SIG-M5 treated with dmso at 0.1 percent for 504 hours (cell line): Measurements from ENCODE around the gene B4GALT2.

Source experiments
- DNase-seq: peaks from one replicate; lab custom pipeline; 2025; ENCODE audit not compliant: unreplicated experiment; lab: John Stamatoyannopoulos, UW

Gene B4GALT2

DNA sequence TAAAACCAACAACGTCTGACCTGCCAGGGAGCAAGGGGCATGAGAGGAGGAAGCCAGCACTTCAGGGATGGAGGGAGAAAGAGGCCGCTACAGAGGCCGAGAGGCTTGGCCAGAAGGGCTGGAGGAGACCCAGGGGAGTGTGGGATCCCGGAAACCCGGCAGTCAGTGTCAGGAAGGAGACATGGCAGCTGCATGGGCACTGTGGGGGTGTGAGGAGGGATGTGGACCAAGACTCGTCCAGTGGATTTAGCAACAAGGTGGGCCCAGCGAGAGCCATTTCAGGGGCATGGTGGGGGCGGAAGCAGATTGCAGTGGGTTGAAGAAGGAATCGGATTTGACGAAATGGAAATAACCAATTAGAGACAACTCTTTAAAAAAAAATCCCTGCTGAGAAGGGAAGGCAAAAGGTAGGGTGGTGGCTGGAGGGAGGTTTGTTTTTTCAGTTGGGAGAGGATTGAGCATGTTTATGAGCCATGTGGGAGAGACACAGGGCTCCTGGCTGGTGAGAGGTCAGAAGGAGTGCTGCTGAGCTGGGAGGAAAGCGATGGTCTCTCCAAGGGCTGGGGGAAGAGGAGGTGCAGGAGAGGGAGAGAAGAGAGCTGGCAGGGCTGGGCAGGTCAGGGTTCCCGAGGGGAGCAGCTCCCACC is 4.4 kb downstream of the B4GALT2 start:
- no peak for DNase-seq

DNA sequence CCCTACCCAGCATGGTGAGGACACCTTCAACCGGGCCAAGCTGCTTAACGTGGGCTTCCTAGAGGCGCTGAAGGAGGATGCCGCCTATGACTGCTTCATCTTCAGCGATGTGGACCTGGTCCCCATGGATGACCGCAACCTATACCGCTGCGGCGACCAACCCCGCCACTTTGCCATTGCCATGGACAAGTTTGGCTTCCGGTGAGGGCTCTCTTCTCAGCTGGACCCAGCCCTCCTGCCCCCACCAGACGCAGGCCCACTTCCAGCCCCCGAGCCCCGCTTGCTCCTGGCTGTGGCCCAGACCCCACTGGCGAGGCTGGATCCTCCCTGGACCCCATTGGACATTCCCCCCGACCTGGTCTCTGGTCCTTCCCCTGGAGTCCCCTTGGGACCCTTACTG is 5.8 kb downstream of the B4GALT2 start:
- no peak for DNase-seq

DNA sequence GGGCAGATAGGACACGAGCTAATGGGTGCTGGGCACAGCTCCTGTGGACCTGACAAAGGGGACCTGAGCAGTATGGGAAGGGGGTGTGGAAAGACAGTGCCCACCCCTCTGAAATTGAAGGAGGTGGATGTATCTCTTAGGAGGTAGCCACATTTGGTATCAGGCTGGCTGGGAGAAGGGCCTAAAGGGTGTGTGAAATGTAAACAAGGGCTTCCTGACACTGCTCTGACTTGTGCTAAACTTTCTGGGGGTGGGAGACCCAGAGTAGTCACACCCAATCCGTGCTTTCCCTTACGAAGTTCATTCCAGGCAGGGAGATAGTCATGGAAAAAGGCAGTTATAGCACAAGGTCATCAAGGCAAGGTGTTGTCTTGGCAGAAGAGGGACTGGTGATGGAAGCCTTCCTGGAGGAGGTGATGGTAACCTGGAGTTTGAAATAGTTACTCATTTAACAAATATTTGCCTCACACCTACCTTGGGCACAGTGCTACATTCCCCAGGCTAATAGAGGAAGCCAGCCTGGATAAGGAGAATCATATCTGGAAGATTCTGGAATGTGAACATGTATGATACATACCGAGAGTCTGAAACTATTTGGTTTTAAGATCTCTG is 7.1 kb downstream of the B4GALT2 start:
- no peak for DNase-seq

DNA sequence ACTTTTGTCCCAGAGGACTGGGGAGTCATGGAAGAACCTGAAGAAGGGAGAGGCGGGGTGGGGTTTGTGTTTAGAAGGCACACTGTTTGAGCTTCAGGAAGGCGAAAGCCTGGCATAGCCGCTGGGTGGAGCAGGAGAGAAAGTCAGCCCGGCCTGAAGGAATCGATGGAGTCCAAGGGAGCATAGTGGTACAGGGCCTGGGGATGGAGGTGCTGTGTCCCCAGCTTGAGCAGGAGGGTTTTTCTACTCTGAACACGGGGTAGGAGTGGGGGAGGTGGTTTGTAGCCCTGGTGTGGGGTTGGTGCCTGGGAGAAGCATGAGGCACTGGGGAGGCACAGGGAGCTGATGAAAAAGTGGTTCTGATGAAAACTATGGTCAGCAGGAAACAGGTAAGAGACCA is 7.7 kb downstream of the B4GALT2 start:
- no peak for DNase-seq

DNA sequence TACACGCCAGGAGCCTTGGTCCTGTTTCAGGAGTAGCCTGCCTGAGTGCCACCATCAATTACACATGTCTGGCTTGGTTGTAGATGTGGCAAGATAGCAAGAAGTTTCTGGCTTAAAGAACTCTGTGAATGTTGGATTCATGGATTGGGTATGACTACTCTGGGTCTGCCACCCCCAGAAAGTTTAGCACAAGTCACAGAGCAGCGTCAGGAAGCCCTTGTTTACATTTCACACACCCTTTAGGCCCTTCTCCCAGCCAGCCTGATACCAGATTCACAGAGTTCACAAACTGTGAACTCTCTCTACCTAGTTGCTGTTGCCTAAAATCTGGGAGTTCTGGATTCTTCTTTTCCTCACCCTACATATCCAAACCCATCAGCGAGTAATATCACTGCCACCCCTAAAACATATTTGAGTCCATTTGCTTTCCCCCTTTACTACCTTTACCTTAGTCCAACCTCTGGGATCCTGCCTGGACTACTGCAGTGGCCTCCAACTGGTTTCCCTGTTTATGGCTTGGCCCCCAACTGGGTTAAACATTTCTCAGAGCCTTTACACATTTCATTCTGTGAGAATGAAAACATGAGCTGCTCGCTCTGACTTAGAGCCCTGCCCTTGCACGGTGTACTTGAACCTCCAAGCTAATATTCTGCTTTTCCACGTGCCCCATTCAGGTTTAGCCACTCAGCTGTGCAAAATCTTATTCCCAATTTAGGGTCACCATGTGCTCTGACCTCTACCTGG is 8.3 kb downstream of the B4GALT2 start:
- no peak for DNase-seq

DNA sequence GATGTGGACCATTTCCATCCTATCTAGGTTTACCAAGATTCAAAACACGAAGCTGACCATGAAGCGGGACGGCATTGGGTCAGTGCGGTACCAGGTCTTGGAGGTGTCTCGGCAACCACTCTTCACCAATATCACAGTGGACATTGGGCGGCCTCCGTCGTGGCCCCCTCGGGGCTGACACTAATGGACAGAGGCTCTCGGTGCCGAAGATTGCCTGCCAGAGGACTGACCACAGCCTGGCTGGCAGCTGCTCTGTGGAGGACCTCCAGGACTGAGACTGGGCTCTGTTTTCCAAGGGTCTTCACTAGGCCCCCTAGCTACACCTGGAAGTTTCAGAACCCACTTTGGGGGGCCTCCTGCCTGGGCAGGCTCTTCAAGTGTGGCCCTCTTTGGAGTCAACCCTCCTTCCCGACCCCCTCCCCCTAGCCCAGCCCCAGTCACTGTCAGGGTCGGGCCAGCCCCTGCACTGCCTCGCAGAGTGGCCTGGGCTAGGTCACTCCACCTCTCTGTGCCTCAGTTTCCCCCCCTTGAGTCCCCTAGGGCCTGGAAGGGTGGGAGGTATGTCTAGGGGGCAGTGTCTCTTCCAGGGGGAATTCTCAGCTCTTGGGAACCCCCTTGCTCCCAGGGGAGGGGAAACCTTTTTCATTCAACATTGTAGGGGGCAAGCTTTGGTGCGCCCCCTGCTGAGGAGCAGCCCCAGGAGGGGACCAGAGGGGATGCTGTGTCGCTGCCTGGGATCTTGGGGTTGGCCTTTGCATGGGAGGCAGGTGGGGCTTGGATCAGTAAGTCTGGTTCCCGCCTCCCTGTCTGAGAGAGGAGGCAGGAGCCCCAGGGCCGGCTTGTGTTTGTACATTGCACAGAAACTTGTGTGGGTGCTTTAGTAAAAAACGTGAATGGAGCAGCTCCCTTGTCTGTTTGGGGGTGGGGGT is 11.5 kb downstream of the B4GALT2 start:
- no peak for DNase-seq

DNA sequence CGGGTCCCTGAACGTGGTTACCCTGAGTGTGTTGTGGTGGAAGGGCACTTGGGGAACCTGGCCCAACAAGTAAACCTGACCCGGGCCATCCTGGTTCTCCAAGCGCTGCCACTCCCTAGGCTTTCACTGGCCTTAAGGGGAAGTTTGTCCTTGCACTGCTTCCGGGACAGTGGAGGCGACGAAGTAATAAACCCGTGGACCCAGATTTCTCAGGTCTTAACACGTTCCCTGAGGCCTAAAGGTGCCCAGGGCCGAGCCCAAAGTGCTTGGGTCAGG is 12.1 kb downstream of the B4GALT2 start:
- DNase-seq: no peak

DNA sequence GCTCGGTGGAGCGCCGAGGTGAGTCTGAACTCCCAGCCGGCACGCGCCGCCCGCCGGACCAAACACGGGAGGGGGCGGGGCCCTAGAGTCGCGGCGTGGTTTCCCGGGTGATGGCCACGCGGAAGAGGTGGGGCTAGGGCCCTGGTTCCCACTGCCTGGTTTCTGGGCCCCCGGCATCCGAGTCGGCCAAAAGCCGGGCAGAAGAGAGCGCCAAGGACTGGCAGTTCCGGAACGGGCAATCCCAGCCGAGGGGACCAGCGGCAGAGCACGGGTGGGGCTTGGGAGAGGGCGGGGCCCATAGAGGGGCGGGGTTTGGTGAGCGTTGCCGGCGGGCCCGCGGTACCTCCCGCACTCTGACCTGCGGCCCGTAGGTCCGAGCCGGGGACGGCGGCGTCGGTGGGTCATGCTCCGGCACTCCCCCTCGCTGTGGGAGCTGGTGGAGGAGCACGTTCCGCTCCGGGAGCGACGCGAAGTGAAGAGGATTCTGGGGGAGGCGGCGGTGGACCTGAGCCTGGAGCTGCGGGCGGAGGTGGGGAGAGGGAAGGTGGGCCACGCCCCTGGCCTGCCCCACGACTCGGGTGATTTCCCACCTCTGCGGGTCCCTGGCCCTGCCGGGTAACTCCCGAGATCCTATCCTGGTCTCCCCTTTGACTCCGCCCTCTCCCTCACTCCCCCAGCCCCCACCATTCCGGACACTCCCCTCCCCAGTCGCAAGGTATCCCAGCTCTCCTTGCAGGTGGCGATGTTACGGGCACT is 12.6 kb downstream of the B4GALT2 start, which contains the start of gene CCDC24:
TSS of gene CCDC24 (plus strand) at position 124 of the 756 bp plus-strand sequence. CDS start at position 404, 280 bp downstream.
- peak; percentile 83 for DNase-seq

DNA sequence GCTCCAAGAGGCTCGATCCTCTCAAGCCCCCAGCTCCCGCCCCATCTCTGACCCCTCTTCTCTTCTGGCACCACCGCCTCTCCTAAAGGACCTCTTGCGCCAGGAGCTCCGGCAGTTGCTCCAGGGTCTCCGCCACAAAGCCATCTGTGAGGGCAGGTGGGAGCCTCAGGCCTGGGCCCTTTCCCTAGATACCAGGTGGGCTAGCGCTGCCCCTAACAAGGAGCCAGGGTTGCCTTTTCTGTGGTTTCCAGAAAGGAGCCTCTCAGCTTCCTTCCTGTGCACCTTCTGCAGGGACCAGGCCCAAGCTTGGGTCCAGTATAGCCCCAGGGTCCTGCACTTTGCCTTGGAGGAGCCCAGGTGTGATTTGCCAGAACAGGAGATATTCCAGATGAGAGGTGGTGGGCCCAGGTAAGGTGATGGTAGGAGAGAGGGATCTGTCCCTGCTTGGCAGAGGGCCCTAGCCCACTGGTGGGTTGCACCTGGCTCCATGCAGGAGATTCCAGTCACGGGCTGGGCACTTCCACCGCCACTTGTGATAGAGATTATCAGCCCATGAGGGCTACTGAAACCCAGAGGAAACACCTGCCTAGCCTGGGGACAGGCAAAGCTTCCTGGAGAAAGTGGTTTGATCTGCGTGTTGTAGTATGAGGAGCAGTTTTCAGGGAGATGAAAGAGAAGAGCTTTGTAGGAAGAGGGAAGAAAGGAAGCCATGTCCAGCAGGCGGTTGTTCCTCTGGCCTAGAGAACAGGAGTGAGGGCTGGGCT is 13.4 kb downstream of the B4GALT2 start:
- DNase-seq: no peak

DNA sequence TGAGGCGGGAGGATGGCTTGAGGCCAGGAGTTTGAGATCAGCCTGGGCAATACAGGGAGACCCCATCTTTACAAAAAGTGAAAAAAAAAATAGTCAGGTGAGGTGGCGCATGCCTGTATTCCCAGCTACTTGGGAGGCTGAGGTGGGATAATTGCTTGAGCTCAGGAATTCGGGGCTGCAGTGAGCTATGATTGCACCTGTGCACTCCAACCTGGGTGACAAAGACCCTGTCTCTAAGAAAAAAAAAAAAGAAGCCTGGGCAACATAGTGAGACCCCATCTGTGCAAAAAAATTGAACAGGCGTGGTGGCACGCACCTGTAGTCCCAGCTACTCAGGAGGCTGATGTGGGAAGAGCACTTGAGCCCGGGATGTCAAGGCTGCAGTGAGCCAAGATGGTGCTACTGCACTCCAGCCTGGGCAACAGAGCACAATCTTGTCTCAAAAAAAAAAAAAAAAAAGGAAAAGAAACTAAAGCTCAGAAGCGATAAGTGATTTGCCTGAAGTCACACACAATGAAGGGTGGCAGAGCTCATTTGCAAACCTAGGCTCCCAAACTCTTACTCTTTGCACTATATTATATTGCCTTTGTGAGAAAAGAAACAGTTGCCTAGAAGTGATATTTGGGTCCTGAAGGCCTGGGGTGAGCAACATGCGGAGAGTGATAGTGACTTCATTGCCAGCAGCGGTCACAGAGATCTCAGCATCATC is 14.3 kb downstream of the B4GALT2 start:
- no peak for DNase-seq

DNA sequence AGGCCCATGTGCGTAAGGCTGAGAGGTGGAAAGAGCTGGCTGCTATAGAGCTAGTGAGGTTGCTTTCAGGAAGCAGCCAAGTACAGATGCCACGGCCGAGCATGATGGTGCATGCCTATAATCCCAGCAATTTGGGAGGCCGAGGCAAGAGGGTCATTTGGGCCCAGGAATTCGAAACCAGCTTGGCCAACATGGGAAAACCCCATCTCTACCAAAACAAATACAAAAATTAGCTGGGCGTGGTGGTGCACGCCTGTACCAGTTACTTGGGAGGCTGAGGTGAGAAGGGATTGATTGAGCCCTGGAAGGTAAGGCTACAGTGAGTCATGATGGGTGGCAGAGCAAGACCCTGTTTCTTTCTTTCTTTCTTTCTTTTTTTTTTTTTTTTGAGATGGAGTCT is 15.1 kb downstream of the B4GALT2 start:
- no peak for DNase-seq

DNA sequence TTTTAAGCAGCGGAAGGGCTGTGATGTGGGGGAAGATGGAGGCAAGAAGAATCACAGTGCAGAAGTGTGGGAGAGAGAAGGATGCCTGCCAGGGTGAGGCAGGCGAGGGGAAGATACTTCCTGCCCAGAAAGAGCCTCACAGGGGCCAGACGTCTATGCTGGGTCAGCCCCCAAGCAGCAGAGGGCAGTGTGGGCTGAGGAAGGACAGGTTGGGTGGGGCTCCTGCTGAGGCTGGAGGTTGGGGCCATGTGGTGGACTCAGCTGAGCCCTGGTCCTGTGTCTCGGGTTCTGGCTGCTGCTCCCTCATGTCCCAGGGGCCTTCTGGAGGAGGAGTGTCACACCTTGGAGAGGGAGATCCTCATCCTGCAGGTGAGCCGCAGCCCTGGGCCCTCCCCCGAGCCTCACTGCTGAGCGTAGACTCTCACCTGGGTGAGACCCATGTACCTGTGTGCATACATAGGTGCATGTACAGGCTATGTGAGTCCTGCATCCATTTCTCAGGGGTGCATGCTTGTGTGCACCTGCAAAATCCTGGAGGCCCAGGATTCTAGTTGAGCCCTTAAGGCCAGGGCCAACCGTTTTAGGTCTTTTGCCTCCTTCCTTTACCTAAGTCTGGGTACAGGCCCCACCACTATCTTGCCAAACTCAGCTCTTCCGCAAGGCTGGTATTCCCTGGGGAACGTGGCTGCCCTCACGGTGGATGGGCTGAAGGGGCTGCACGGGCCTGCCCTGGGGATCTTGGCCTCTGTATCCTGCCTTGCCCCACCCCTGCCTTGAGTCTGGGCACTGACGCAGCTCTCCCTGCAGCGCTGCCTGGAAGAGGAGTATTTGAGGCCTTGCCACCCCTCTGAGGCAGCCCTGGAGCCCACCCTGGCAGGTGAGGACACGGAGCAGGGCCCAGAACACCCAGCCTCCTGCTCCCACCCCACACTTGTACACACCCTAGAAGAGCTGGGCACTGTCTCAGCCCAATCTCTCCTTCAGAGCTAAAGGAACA is 16.1 kb downstream of the B4GALT2 start:
- peak; percentile 19 for DNase-seq

DNA sequence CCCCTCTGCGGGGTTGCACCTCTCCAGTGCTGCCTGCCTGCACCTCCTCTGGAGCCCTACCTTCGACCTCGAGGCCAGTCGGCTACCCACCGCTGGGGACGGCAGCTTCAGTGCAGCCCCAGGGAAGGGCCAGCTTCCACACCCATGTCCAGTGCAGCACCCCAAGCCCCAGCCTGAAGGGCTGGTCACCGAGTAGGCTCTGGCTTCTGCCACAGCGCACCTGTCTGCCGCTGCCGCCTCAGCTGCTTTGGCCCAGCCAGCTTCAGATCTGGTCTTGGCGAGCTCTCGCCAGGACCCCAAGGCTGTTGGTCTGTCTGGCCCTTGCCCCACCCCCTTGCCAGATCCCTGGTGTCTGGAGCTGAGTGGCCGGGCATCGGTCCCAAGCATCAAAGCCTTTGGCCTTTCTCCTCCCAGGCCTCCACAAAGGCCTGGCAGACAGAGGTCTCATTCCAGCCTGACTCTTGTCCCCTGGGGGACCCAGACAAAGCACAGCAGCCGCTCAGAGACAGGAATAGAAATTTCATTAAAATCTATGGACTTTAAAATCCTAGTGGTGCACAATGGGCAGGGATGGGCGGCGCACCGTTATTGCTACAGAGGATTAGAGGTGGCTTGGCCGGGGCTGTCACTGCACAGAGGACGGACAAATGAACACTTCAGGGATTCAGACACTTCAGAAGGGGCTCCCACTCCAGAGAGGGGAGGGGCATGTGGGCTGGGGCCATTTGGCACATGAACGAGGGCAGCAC is 17.1 kb downstream of the B4GALT2 start:
- no peak for DNase-seq

DNA sequence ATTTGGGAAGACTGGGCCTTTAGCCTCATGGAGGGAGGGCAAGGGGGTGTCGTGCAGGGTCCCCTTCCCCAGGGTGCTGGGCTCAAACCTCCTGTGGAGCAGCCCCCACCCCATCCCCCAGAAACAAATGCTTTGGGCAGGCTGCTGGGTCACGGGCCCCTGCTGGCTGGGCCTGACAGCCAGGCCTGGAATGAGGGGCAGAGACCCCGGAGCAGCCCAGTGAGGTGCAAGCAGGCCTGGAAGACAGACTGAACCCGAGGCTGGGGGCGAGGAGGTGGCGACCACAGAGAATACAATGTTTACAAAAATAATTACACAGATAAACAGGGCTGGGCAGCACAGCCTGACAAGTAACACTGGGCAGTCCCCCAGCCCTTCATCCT is 17.7 kb downstream of the B4GALT2 start:
- no peak for DNase-seq

DNA sequence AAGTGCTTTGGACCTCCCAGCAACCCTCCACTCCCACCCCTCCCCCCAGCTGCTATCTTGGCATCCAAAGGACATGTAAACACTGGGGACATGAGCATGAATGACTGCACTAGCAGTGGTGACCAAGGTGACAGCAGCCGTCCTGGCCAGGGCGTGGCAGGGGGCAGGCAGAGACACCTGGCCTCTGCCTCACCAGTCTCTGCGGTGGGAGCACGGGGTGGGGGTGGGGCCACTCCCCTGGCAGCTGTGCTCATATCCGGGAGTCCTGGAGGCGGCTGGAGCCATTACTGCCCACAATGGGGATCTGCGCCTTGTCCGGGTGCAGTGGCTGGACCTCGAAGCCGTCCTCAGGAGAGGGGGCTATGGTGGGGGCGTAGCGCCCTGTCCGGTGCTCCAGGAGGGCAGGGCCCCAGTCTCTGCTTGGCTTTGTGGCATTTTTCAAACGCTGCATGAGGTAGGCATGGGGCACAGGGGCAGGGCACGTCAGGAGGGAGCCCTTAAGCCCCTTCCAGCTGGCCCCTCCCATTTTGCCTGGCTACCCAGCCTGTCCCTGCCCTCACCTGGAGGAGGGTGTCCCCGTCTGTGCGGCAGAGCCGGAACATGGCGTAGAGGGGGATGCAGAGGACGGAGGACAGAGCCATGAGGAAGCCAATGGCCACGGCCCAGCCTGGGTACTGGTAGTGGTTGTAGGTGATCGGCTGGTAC is 18.4 kb downstream of the B4GALT2 start:
- DNase-seq: no peak

DNA sequence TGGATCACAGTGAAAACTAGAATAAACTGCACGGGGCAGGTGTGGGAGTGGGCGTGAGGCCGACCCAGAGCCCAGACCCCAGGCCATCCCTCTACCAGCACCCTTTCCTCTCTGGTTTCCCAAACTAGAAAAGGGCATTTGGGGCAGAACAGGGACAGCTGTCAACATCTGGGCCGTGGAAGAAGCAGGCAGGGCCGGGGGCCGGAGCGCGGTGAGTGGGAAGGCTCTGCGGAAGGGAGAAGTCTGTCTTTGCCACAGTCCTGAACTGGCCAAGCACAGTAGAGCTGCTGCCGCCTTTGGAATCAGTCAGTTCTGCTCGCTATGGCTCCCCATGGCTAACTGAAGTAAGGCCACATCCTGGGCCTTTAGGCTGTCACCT is 19.0 kb downstream of the B4GALT2 start:
- DNase-seq: no peak

DNA sequence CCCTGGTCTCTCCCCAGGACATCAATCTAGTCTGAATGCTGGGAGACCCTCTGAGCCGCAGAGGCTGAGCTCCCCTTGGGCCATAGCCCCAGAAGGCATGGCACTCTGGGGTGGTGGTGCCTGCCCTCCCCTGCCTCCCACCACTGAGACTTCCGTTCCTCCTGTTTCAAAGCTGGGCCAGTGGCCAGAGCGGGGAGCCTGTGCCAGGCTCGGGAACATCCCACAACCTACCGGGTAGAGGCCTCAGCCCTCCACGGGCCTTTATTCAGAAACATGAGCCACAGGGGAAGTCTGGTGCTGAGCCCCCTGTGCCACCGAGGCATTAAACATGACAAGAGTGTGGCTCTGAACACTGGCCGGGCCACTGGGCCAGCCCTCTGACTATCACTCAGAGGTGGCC is 20.4 kb downstream of the B4GALT2 start:
- DNase-seq: no peak
